ENCODE data around the gene ABCF1. TPM values are rescaled to one million over a fixed set of nuclear protein-coding genes. Genes with fewer than 3 reads are reported as not detected.

ABCF1 gene
- polyA plus RNA-seq, 3 donors = 7.5 to 19.8 (median 14.6) TPM

- H3K9me3 Mint-ChIP-seq = peaks cover 0 to 2% (median 0%) of the 10 kb centered on the region in 7 donors
- H3K36me3 ChIP-seq (replicated peaks in 1 of 2; ENCODE audit: control insufficient read depth in 1 of 2, insufficient read depth in 2 of 2, low read length in 2 of 2) = peaks cover 62 to 92% of the 10 kb centered on the region in 2 donors
- no peak overlapping the region for H3K4me3 Mint-ChIP-seq
- H3K4me2 ChIP-seq (replicated peaks; ENCODE audit: extremely low read depth, low read length, poor library complexity, severe bottlenecking) = no peak overlapping the region
- intact Hi-C loops (cut with micrococcal nuclease) = loop anchor here in 1 of 2 donors (10.0 kb wide), 1 partner anchor 46 kb away; no protein-coding TSS in a partner anchor
- H3K36me3 Mint-ChIP-seq = peaks cover 67 to 94% of the 10 kb centered on the region in 2 donors
- H3K27me3 Mint-ChIP-seq (ENCODE audit: low read depth in 3 of 3) = peaks cover 0 to 2% (median 2%) of the 10 kb centered on the region in 3 donors
- H3K9ac ChIP-seq (ENCODE audit: insufficient read depth, low read length, poor library complexity, severe bottlenecking) = no peak overlapping the region
- H3K4me1 ChIP-seq (ENCODE audit: control insufficient read depth in 1 of 2, insufficient read depth in 2 of 2, low read length in 2 of 2) = no peaks in the 10 kb centered on the region
- WGBS (ENCODE audit: insufficient coverage) = no CpG with 5 or more reads among the region's 1 CpG
- H2AFZ ChIP-seq (ENCODE audit: insufficient read depth, low read depth, low read length, poor library complexity, severe bottlenecking) = no peak overlapping the region
- H3K4me3 ChIP-seq (replicated peaks in 1 of 3; ENCODE audit: low read depth in 2 of 3, low read length in 3 of 3) = no peak overlapping the region
- no peaks in the 10 kb centered on the region for H3K27me3 ChIP-seq (ENCODE audit: control insufficient read depth in 2 of 2, insufficient read depth in 2 of 2, low read length in 2 of 2)
- H3K27ac ChIP-seq (ENCODE audit: low read depth in 1 of 2, low read length in 2 of 2) = peak overlapping the region in 1 of 2 donors; percentile 45
- no peak for DNase-seq
- no peak for TF ChIP-seq CTCF (IDR thresholded peaks at IDR 0.05)
- H3K79me2 ChIP-seq (ENCODE audit: insufficient read depth, low read length) = no peaks in the 10 kb centered on the region
- peak overlapping the region in 2 of 7 donors; percentile 38 to 46 for H3K27ac Mint-ChIP-seq
- H3K9me3 ChIP-seq (replicated peaks in 1 of 2; ENCODE audit: control insufficient read depth in 1 of 2, insufficient read depth in 1 of 2, low read length in 2 of 2) = no peaks in the 10 kb centered on the region
- no peaks in the 10 kb centered on the region for H3K4me1 Mint-ChIP-seq
- H4K20me1 ChIP-seq (ENCODE audit: insufficient read depth, low read length) = peaks cover 31% of the 10 kb centered on the region
These were observed 19.8 kb downstream of the ABCF1 start for GRCh38 chr6:30591008-30591407.

- intact Hi-C loops (cut with micrococcal nuclease) = loop anchor here in 1 of 2 donors (10.0 kb wide), 1 partner anchor 47 kb away; no protein-coding TSS in a partner anchor
- Histone ChIP-seq H2AFZ (ENCODE audit: insufficient read depth, low read depth, low read length, poor library complexity, severe bottlenecking) (no peak overlapping the region), H3K9ac (ENCODE audit: insufficient read depth, low read length, poor library complexity, severe bottlenecking) (no peak overlapping the region), H3K4me2 (replicated peaks; ENCODE audit: extremely low read depth, low read length, poor library complexity, severe bottlenecking) (no peak overlapping the region), H3K4me3 (replicated peaks in 1 of 3; ENCODE audit: low read depth in 2 of 3, low read length in 3 of 3) (no peak overlapping the region), H3K27ac (ENCODE audit: low read depth in 1 of 2, low read length in 2 of 2) (no peak overlapping the region), H3K79me2 (ENCODE audit: insufficient read depth, low read length) (no peaks in the 10 kb centered on the region), H3K27me3 (ENCODE audit: control insufficient read depth in 2 of 2, insufficient read depth in 2 of 2, low read length in 2 of 2) (no peaks in the 10 kb centered on the region), H3K9me3 (replicated peaks in 1 of 2; ENCODE audit: control insufficient read depth in 1 of 2, insufficient read depth in 1 of 2, low read length in 2 of 2) (no peaks in the 10 kb centered on the region), H4K20me1 (ENCODE audit: insufficient read depth, low read length) (peaks cover 31% of the 10 kb centered on the region), H3K36me3 (replicated peaks in 1 of 2; ENCODE audit: control insufficient read depth in 1 of 2, insufficient read depth in 2 of 2, low read length in 2 of 2) (peaks cover 50 to 79% of the 10 kb centered on the region in 2 donors), H3K4me1 (ENCODE audit: control insufficient read depth in 1 of 2, insufficient read depth in 2 of 2, low read length in 2 of 2) (no peaks in the 10 kb centered on the region)
- no peaks in the 10 kb centered on the region for H3K27me3 Mint-ChIP-seq (ENCODE audit: low read depth in 3 of 3)
- peaks cover 2% of the 10 kb centered on the region for H3K4me1 Mint-ChIP-seq
- no peak for TF ChIP-seq CTCF (IDR thresholded peaks at IDR 0.05)
- H3K36me3 Mint-ChIP-seq = peaks cover 59 to 81% of the 10 kb centered on the region in 2 donors
- H3K4me3 Mint-ChIP-seq = no peak overlapping the region
- no peak for DNase-seq
- WGBS (ENCODE audit: insufficient coverage) = no CpG with 5 or more reads among the region's 1 CpG
- H3K27ac Mint-ChIP-seq = peak overlapping the region in 2 of 7 donors; percentile 15 to 68
- H3K9me3 Mint-ChIP-seq = peaks cover 0 to 2% (median 0%) of the 10 kb centered on the region in 7 donors
These were observed 21.0 kb downstream of the ABCF1 start for GRCh38 chr6:30592287-30592686.

Measured in CD14-positive monocyte (primary cell).